HuH-7.5 (cell line): ENCODE measurements around the gene SAP30L.

Experiments
- DNase-seq: peaks from one replicate; pipeline ENCODE4 v3.0.0; 2011; ENCODE audit warnings: low spot score

SAP30L gene

DNA sequence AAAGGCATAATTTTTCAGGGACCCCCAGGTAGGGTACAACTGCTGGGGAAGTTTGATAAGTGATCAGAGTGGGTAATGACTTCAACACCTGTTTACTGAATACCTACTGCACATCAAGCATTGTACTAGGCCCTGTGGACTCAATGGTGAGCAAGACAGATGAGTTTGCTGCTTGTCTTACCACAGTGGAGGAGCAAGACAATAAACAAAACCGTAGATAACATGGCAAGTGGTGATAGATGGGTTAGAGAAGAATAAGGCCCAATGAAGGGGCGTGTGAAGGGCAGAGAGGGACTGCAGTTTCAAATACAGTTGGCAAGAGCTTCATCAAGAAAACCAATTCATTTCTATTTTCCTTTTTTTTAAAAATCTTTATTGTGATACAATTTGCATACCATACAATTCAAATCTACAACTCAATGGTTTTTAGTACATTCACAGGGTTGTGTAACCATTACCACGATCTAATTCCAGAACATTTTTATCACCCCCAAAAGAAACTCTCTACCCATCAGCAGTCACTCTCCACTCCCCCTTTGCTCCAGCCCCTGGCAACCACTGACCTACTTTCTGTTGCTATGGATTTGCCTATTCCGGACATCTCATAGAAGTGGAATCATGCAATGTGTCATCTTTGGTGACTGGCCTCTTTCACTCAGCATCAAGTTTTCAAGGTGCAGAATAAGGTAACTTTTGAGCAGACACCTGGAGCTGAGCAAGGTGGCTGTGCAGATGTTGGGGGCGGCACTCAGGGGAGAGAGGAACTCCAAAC, 64.2 kb downstream of the SAP30L start:
- no peak for DNase-seq
